Small intestine (tissue), 7 donors: ENCODE data around the gene FBRSL1. TPM values are rescaled to one million over a fixed set of nuclear protein-coding genes. Genes with fewer than 3 reads are reported as not detected.

Experiments
- DNase-seq, 2 donors: peaks; one replicate each; pipeline versions ENCODE4 v3.0.0 to v3.0.0-alpha.2; 2013
- FAIRE-seq: peaks from 2 replicates; lab custom pipeline; 2012; peaks lifted over from hg19 to GRCh38; lab: Jason Lieb, UNC
- H3K27ac ChIP-seq, 3 donors: one replicate each; pipeline ENCODE4 v1.5.1; 2013; ENCODE audit warnings: low read length in 2 of 3, mild to moderate bottlenecking in 2 of 3, control low read depth in 1 of 3, inconsistent platforms in 1 of 3, low read depth in 1 of 3, moderate library complexity in 1 of 3
- H3K27me3 ChIP-seq, 3 donors: one replicate each; pipeline ENCODE4 v1.6.1; 2013; ENCODE audit warnings: low read length in 3 of 3, inconsistent platforms in 1 of 3; ENCODE audit not compliant: control insufficient read depth in 3 of 3, insufficient read depth in 3 of 3
- H3K36me3 ChIP-seq, 3 donors: one replicate each; pipeline ENCODE4 v1.6.1; 2013; ENCODE audit warnings: low read length in 3 of 3, inconsistent platforms in 1 of 3, low read depth in 1 of 3, mild to moderate bottlenecking in 1 of 3, moderate library complexity in 1 of 3; ENCODE audit not compliant: control insufficient read depth in 3 of 3, insufficient read depth in 2 of 3
- H3K4me1 ChIP-seq, 3 donors: one replicate each; pipeline ENCODE4 v1.6.1; 2013; ENCODE audit warnings: low read length in 2 of 3, inconsistent platforms in 1 of 3, low read depth in 1 of 3, mild to moderate bottlenecking in 1 of 3, moderate library complexity in 1 of 3; ENCODE audit not compliant: control insufficient read depth in 3 of 3, insufficient read depth in 2 of 3
- H3K4me3 ChIP-seq, 3 donors: one replicate each; pipeline ENCODE4 v1.5.1; 2013; ENCODE audit warnings: low read length in 3 of 3, control low read depth in 1 of 3, inconsistent platforms in 1 of 3, low read depth in 1 of 3, mild to moderate bottlenecking in 1 of 3, moderate library complexity in 1 of 3
- H3K9me3 ChIP-seq, 2 donors: one replicate each; pipeline ENCODE4 v1.6.1; 2013; ENCODE audit warnings: low read depth in 1 of 2, low read length in 1 of 2; ENCODE audit not compliant: control insufficient read depth in 2 of 2, insufficient read depth in 1 of 2
- WGBS, 3 donors: extraction: QIAGEN DNeasy Blood & Tissue Kit; methylation state at CpG; one replicate each; pipeline ENCODE4 v1.1.7; 2013; 5-methylcytosine and 5-hydroxymethylcytosine counted together
- polyA plus RNA-seq, 4 donors: library from polyadenylated mRNA; stranded (reverse) in 3 of 4; unstranded in 1 of 4; fragments of 200-250 nt in 3 of 4; fragments of 120-200 nt in 1 of 4; gene quantifications; one replicate each; pipeline versions ENCODE4 v1.2.1 to v1.2.3, GENCODE V29; 2013
- donor health status: healthy with polysubstance abuse.
- donor health status: control.
- donor health status: control.
- donor health status: Bipolar disorder and iron deficiency.
- donor health status: healthy.

Gene FBRSL1
- polyA plus RNA-seq, 4 donors, result 24.3 to 59.5 (median 32.5) TPM

GRCh38 chr12:132445884-132446632 is 43.9 kb upstream of the FBRSL1 start:
- Histone ChIP-seq H3K9me3 (no peaks in the 10 kb centered on the region), H3K27ac (peak overlapping the region; percentile 63 to 79 (median 71)), H3K36me3 (no peaks in the 10 kb centered on the region), H3K4me3 (peak overlapping the region in 2 of 3 donors; percentile 26 to 44), H3K4me1 (peaks cover 0 to 7% (median 0%) of the 10 kb centered on the region in 3 donors), H3K27me3 (peaks cover 0 to 5% (median 4%) of the 10 kb centered on the region in 3 donors)
- DNase-seq (peak; percentile 33 to 44), FAIRE-seq (no peak)
- 41 to 60% (median 41%) methylated on average over 39 of the region's 39 CpGs for WGBS, 3 donors

DNA sequence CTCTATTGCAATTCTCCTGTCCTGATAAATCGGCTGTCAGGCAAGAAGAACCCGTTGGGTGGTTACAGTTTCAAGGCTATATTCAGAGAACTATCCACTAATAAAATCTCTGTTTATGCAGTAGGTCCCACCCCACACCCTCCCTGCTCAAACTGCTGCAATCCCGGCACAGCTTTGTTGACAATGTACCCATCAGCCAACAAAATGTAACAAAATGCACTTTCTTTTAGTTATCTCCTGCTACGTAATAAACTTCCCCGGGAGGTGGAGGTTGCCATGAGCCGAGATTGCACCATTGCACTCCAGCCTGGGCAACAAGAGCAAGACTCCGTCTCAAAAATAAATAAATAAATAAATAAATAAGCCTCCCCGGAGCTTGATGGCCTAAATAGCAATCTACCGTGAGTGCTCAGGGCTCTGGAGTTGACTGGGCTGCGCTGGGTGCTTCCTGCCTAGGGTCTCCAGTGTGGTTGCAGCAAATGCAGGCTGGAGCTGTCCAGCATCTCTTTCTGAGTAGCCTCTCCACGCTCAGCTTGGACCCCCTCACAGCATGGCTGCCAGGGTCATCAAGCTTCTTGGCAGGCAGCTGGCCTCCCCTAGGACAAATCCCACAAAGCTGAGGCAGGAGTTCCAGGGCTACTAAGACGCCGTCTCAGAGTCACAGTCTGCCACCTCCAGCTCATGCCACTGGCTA is 43.2 kb upstream of the FBRSL1 start:
- H3K36me3 ChIP-seq, result no peaks in the 10 kb centered on the region
- DNase-seq (no peak), FAIRE-seq (no peak)
- H3K27me3 ChIP-seq, result peaks cover 0 to 7% (median 6%) of the 10 kb centered on the region in 3 donors
- 61 to 79% (median 72%) methylated on average over 13 of the region's 13 CpGs for WGBS, 3 donors
- peak overlapping the region in 1 of 3 donors; percentile 25 for H3K27ac ChIP-seq
- H3K4me1 ChIP-seq, result peaks cover 0 to 10% (median 0%) of the 10 kb centered on the region in 3 donors
- H3K4me3 ChIP-seq, result no peak overlapping the region
- H3K9me3 ChIP-seq, result no peaks in the 10 kb centered on the region

GRCh38 chr12:132447327-132447720 is 42.6 kb upstream of the FBRSL1 start:
- Histone ChIP-seq H3K4me3 (no peak overlapping the region), H3K27ac (no peak overlapping the region), H3K9me3 (no peaks in the 10 kb centered on the region), H3K36me3 (no peaks in the 10 kb centered on the region), H3K27me3 (peaks cover 0 to 10% (median 10%) of the 10 kb centered on the region in 3 donors), H3K4me1 (peaks cover 0 to 10% (median 0%) of the 10 kb centered on the region in 3 donors)
- WGBS, 3 donors, result 88 to 92% (median 90%) methylated on average over 14 of the region's 14 CpGs
- DNase-seq (no peak), FAIRE-seq (no peak)

DNA sequence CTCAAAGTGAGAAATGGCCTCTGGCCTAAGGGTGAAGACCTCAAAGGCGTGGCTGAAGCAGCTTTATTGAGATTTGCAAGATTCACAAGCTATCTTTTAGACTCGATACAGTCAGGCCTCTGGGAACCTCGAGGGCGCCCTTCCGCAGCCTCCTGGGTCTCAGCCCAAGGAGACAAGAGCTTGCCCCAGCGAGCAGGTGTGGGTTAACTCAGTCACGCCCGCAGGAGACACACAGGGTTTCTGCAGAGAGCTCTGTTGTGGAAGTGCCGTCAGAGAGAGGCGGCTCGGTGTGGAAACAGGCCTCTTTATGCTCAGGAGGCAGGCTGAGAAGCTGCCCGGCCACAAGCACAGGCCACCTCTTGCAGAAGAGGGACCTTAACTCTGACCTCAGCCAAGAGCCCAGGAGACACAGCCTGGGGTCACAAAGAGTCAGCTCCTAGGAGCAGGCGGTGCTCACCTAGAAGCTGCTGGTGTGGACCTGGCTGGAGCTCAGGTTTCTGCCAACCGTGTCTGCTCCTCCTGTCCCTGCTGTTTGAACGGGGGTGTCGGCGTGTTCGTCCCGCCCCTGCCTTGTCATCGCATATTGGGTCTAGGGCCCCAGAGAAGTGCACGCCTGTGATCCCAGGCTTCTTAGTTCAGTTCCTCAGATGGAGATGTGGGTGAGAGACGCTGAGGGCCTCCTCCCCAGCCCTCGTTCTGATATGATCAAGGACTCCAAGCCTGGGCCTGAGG is 42.1 kb upstream of the FBRSL1 start:
- Histone ChIP-seq H3K4me3 (no peak overlapping the region), H3K27ac (no peak overlapping the region), H3K27me3 (peaks cover 0 to 10% (median 10%) of the 10 kb centered on the region in 3 donors), H3K36me3 (no peaks in the 10 kb centered on the region), H3K9me3 (no peaks in the 10 kb centered on the region), H3K4me1 (peaks cover 0 to 10% (median 0%) of the 10 kb centered on the region in 3 donors)
- FAIRE-seq (no peak), DNase-seq (no peak)
- WGBS, 3 donors, result 67 to 77% (median 68%) methylated on average over 20 to 23 of the region's 23 CpGs

- 80 to 90% (median 88%) methylated on average over 10 of the region's 10 CpGs for WGBS, 3 donors
- Histone ChIP-seq H3K9me3 (no peaks in the 10 kb centered on the region), H3K36me3 (no peaks in the 10 kb centered on the region), H3K4me3 (no peak overlapping the region), H3K27me3 (peaks cover 0 to 10% (median 8%) of the 10 kb centered on the region in 3 donors), H3K4me1 (peaks cover 0 to 10% (median 0%) of the 10 kb centered on the region in 3 donors), H3K27ac (no peak overlapping the region)
- DNase-seq (no peak), FAIRE-seq (no peak)
Measured at GRCh38 chr12:132448463-132448820, 41.5 kb upstream of the FBRSL1 start.

DNA sequence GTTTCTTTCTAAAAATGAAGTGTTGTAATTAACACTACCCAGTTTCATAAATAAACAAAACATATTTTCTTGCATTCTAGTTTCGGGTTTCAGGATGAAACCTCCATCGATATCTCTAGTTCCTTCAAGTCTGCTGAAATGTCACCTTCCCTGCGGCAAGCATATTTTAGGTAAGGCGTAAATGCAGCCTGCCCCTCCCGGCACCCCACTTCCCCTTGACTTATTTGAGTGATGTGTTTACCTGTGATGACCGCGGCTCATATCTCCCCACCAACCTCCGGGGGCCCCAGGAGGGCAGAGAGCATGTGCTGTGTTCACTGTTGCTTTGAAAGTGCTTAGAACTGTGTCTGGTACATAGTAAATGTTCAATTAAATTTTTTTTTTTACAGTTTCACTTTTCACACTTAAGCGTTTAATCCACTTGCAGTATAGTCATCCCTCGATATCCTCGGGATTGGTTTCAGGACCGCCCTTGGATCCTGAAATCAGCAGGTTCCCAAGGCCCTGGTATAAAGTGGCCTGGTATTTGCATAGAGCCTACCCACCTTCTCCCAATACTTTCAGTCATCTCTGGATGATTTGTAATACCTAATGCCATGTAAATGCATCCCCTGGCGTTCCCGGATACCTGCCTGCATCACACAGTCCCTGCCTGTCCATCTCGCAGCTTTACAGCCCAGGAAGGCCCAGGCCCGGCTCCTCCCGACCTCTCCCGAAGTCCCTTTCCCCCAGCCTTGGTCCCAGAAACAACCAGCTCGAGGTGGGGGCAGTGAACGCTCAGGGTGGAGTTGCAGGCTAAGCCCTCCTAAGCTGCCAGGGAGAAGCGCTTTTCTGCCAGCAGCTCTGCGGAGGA is 40.2 kb upstream of the FBRSL1 start:
- DNase-seq, result no peak
- Histone ChIP-seq H3K4me3 (no peak overlapping the region), H3K4me1 (peaks cover 0 to 10% (median 0%) of the 10 kb centered on the region in 3 donors), H3K27me3 (peaks cover 0 to 10% (median 8%) of the 10 kb centered on the region in 3 donors), H3K9me3 (no peaks in the 10 kb centered on the region), H3K27ac (peak overlapping the region in 1 of 3 donors; percentile 65), H3K36me3 (no peaks in the 10 kb centered on the region)
- 62 to 66% (median 65%) methylated on average over 22 of the region's 22 CpGs for WGBS, 3 donors
- FAIRE-seq, result no peak

DNA sequence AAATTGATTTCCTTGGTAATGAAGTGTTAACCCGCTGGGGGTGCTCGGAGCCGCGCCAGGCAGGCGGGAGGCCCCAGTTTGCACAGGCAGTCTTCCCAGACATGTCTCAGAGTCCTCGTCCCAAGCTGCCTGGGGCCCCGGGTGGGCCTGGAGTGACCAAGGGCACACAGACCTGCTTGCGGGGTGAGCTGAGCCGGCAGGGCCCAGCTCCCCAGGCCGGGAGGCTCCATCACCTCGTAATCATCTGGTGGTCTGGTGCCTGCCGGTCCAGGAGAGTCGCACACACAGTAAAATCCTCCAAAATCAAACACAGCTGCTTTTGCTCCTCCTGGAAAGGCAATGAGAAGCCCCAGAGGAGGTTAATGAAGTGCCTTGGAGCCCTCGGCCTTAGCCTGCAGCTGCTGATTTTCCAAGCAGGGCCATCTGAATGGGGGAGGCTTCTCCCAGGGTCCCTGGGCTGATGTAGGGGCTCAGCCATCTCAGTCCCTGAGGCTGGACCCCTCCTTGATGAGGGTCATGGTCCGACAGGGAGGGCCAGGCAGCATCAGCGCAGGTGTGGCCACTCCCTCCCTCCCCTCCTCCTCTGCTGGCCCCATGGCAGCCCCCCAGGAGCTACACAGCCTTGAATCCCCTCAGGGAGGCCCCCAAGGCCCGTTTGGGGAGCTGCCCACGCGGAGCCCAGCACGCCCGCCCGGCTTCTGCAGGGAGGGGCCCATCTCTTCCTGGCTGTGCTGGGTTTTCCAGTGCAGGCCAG is 39.4 kb upstream of the FBRSL1 start:
- FAIRE-seq, result no peak
- no peak for DNase-seq
- peak overlapping the region in 1 of 3 donors; percentile 65 for H3K27ac ChIP-seq
- H3K27me3 ChIP-seq, result peaks cover 0 to 10% (median 8%) of the 10 kb centered on the region in 3 donors
- H3K4me1 ChIP-seq, result peaks cover 0 to 6% (median 0%) of the 10 kb centered on the region in 3 donors
- H3K4me3 ChIP-seq, result no peak overlapping the region
- no peaks in the 10 kb centered on the region for H3K36me3 ChIP-seq
- WGBS, 3 donors, result 33 to 52% (median 42%) methylated on average over 17 to 22 of the region's 22 CpGs
- no peaks in the 10 kb centered on the region for H3K9me3 ChIP-seq
